Measurements from ENCODE around the gene LZTS2.

Gene LZTS2

GRCh38 chr10:100969187-100970075 lies 30.2 kb upstream of the LZTS2 start, which contains the start of gene SEMA4G:
SEMA4G (plus strand) TSS chr10:100969504; CDS start chr10:100972913, 3,409 bp downstream.
- Histone ChIP-seq H3K27me3 (ENCODE audit: insufficient read depth, low read length, poor library complexity, severe bottlenecking) (no peaks in the 10 kb centered on the region), H3K9me2 (replicated peaks; ENCODE audit: low read depth, low read length) (no peaks in the 10 kb centered on the region), H3K36me3 (ENCODE audit: insufficient read depth, low read length) (peaks cover 5% of the 10 kb centered on the region; the same call in 1 of the 2 replicates), H3K4me3 (ENCODE audit: low read length, poor library complexity, severe bottlenecking) (peak within 1 kb of the TSS; percentile 28), H4K20me1 (ENCODE audit: insufficient read depth, low read length, poor library complexity, severe bottlenecking) (no peaks in the 10 kb centered on the region), H3F3A (ENCODE audit: low read depth) (no peaks in the 10 kb centered on the region), H3K9me3 (ENCODE audit: insufficient read depth, low read depth, low read length) (no peaks in the 10 kb centered on the region), H2AFZ (ENCODE audit: low read length) (no peak within 1 kb of the TSS), H3K4me2 (ENCODE audit: low read depth, low read length, poor library complexity, severe bottlenecking) (peak within 1 kb of the TSS; percentile 49), H3K79me2 (ENCODE audit: insufficient read depth, low read length) (no peaks in the 10 kb centered on the region), H3K4me1 (ENCODE audit: insufficient read depth, low read length, poor library complexity, severe bottlenecking) (peaks cover 3% of the 10 kb centered on the region), H3K9ac (ENCODE audit: low read depth, low read length, poor library complexity, severe bottlenecking) (no peak within 1 kb of the TSS)
- TF ChIP-seq EZH2phosphoT487 (IDR thresholded peaks at IDR 0.05; ENCODE audit: borderline replicate concordance) (no peak), CTCF (conservative IDR thresholded peaks at IDR 0.05; ENCODE audit: low read length) (peak; percentile 69)

GRCh38 chr10:100970076-100970913 lies 29.3 kb upstream of the LZTS2 start:
- Histone ChIP-seq H3K36me3 (ENCODE audit: insufficient read depth, low read length) (peaks cover 3% of the 10 kb centered on the region; the same call in 1 of the 2 replicates), H3K9ac (ENCODE audit: low read depth, low read length, poor library complexity, severe bottlenecking) (no peak overlapping the region), H3K79me2 (ENCODE audit: insufficient read depth, low read length) (no peaks in the 10 kb centered on the region), H3K4me2 (ENCODE audit: low read depth, low read length, poor library complexity, severe bottlenecking) (peak overlapping the region; percentile 49), H3K9me2 (replicated peaks; ENCODE audit: low read depth, low read length) (no peaks in the 10 kb centered on the region), H2AFZ (ENCODE audit: low read length) (no peak overlapping the region), H3F3A (ENCODE audit: low read depth) (no peaks in the 10 kb centered on the region), H3K4me3 (ENCODE audit: low read length, poor library complexity, severe bottlenecking) (no peak overlapping the region), H3K27me3 (ENCODE audit: insufficient read depth, low read length, poor library complexity, severe bottlenecking) (no peaks in the 10 kb centered on the region), H3K9me3 (ENCODE audit: insufficient read depth, low read depth, low read length) (no peaks in the 10 kb centered on the region), H3K4me1 (ENCODE audit: insufficient read depth, low read length, poor library complexity, severe bottlenecking) (peaks cover 3% of the 10 kb centered on the region), H4K20me1 (ENCODE audit: insufficient read depth, low read length, poor library complexity, severe bottlenecking) (no peaks in the 10 kb centered on the region)
- TF ChIP-seq CTCF (conservative IDR thresholded peaks at IDR 0.05; ENCODE audit: low read length) (no peak), EZH2phosphoT487 (IDR thresholded peaks at IDR 0.05; ENCODE audit: borderline replicate concordance) (no peak)

- H3K9me2 ChIP-seq (replicated peaks; ENCODE audit: low read depth, low read length): no peaks in the 10 kb centered on the region
- H3K79me2 ChIP-seq (ENCODE audit: insufficient read depth, low read length): no peaks in the 10 kb centered on the region
- no peak overlapping the region for H3K4me2 ChIP-seq (ENCODE audit: low read depth, low read length, poor library complexity, severe bottlenecking)
- no peaks in the 10 kb centered on the region for H3K27me3 ChIP-seq (ENCODE audit: insufficient read depth, low read length, poor library complexity, severe bottlenecking)
- H3K36me3 ChIP-seq (ENCODE audit: insufficient read depth, low read length): no peaks in the 10 kb centered on the region; the same call in 1 of the 2 replicates
- peaks cover 3% of the 10 kb centered on the region for H3K4me1 ChIP-seq (ENCODE audit: insufficient read depth, low read length, poor library complexity, severe bottlenecking)
- H4K20me1 ChIP-seq (ENCODE audit: insufficient read depth, low read length, poor library complexity, severe bottlenecking): no peaks in the 10 kb centered on the region
- no peaks in the 10 kb centered on the region for H3K9me3 ChIP-seq (ENCODE audit: insufficient read depth, low read depth, low read length)
- no peak for TF ChIP-seq EZH2phosphoT487 (IDR thresholded peaks at IDR 0.05; ENCODE audit: borderline replicate concordance)
- TF ChIP-seq CTCF (conservative IDR thresholded peaks at IDR 0.05; ENCODE audit: low read length): no peak
- no peaks in the 10 kb centered on the region for H3F3A ChIP-seq (ENCODE audit: low read depth)
- H2AFZ ChIP-seq (ENCODE audit: low read length): no peak overlapping the region
- H3K9ac ChIP-seq (ENCODE audit: low read depth, low read length, poor library complexity, severe bottlenecking): no peak overlapping the region
- no peak overlapping the region for H3K4me3 ChIP-seq (ENCODE audit: low read length, poor library complexity, severe bottlenecking)
These were observed 28.4 kb upstream of the LZTS2 start for GRCh38 chr10:100970914-100971811.
